ENCODE results near the gene PEX3.
"Not testable (repeated sequence)": the region's sequence is repeated elsewhere in the genome, so short reads cannot be mapped to it uniquely, and the experiment has no call there.

The PEX3 gene

DNA sequence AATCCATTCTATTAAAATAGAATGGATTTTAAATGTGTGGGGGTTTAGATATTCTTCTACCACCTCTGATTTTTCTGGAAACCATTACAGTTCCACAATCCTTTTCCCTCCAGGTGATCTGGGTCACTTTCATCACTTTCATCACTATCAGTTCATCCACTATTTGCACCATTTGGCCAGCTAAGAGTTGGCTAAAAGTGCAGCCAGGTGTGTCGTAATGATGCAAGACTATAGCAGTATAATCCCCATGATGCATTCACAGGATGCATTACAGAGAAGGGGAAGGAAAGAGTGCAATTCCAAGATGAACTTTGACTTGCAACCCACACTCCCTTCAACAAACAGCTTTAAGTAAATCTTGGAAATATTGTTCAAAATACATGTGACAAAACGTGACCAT lies 56.0 kb downstream of the PEX3 start:
- DNase-seq (ENCODE audit: low read depth), result no peak

DNA sequence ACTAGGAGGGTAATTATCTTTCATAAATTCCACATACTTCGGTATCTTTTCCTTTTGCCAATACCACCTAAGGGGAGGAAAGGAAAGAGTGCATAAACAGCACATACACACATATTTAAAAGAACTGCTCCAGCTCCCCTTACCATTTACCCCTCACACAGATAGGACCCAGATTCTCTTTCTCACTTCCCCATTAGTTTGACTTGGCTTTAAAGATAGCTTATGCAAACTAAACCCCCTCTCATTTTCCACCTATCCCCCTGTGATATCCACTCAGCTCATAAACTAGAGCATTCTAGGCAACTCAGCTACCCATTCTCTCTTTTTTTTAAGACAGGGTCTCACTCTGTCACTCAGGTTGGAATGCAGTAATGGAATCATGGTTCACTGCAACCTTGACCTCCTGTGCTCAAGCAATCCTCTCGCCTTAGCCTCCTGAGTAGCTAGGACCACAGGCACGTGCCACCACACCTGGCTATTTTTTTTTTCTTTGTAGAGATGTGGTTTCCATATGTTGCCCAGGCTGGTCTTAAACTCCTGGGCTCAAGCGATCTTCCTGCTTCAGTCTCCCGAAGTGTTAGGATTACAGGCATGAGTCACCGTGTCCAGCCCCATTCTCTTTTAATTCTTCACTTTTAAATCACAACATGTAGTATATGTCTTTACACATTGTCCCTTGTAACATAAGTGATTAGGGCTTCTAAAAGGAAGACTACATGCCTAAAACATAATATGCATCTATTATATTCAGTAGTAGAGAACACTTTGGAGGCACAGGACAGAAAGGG lies 56.9 kb downstream of the PEX3 start:
- no peak for DNase-seq (ENCODE audit: low read depth)

DNA sequence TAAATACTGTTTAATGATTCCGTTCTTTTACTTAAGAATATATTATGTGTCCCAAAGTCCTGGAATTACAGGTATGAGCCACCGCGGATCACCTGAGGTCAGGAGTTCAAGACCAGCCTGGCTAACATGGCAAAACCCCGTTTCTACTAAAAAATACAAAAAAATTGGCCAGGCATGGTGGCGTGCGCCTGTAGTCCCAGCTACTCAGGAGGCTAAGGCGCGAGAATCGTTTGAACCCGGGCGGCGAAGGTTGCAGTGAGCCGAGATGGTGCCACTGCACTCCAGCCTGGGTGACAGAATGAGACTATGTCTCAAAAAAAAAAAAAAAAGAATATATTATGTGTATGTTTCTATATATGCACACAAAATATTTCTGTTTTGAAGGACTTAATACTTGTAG lies 59.7 kb downstream of the PEX3 start:
- not testable (repeated sequence) for DNase-seq (ENCODE audit: low read depth)

DNA sequence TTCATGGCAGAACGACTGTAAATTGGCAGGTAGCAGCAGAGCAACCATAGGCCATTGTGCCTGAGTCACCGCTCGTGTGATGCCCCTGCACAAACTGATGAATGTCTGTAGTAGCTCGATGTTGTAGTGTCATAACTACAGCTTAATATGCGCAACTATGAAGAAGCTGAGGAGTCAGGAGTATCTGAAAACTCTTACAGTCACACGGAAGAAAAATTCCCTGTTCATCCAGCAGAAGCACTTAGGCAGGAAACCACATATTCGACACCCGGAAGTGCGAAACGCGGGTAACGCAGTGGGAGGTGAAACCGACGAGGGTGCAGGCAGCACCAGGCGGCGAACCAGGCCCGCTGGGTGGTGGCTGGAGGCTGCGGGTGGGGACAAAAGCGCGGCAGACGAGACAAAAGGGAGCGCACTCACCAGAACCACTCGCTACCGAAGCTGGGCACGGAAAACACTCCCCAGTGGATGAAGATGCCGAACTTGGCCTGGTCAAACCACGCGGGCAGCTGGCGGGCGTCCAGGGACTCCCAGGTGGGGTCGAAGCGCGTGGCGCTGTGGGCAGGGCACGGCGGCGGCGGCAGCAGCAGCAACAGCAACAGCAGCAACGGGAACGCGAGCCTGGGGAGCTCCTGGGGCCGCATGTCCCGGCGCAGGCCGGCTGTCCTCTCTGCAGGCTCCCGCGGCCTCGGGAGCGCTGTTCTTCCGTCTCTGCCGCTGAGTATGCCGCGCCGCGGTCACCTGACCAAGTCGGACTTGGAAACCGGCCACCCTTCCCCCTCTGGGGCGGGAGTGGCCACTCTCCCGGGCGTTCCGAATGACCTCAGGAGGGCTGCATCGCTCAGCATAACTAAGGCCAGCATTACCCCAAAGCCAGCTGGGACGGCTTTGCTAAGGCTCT lies 60.6 kb downstream of the PEX3 start, which contains the start of gene FUCA2:
Gene FUCA2, minus strand, starts transcription at position 730 of the 901 bp plus-strand sequence. Its CDS starts 86 bp downstream, at position 644.
- DNase-seq (ENCODE audit: low read depth), result peak; percentile 49

DNA sequence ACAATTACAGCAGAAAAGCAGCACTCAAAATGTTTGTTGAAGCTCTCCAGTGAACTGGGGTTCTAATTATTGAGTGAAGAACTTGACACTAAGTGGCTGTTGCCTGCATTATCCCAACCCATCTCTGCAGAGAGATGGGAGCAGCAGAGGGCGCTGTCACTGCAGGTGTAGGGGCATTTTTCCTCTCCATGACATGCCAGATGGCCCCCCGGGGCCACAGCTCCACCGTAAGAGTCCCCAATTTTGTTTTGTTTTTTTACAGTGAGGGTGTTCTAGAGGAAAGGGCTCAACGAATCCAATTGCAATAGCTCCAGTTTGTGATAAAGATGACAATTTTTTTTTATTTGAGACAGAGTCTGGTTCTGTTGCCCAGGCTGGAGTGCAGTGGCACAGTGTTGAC lies 62.8 kb downstream of the PEX3 start:
- peak; percentile 20 for DNase-seq (ENCODE audit: low read depth)

DNA sequence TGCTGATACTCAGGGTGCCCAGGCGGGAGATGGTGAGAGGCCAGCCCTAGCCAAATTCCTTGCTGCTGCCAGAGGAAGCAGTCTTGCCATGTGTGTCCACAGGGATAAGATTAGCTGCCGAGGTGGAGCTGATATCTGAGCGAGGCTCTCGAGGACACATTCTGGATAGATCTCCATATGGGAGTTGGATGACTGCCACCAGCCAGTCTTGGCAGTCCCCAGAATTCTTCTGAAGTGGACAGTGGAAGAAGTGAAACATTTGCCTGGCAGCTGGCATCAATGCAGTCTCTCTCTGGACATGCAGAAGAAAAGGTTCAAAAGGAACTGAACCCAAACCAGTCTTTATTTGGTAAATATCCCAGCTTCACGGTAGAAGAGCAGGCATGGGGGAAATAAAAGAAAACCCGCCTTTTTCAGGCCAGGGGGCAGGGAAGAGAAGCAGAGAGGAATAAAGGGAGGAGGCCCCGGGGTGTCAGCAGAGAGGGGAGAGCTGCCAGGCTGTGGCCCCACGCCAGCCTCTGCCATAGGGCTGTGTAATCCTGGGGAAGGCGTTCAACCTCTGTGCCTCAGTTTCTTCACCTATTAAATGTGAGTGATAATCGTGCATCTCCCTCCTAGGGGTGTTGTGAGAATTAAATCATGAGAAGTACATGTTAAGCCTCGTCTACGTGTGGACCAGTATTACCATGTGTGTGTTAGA lies 64.6 kb downstream of the PEX3 start:
- DNase-seq (ENCODE audit: low read depth), result no peak

DNA sequence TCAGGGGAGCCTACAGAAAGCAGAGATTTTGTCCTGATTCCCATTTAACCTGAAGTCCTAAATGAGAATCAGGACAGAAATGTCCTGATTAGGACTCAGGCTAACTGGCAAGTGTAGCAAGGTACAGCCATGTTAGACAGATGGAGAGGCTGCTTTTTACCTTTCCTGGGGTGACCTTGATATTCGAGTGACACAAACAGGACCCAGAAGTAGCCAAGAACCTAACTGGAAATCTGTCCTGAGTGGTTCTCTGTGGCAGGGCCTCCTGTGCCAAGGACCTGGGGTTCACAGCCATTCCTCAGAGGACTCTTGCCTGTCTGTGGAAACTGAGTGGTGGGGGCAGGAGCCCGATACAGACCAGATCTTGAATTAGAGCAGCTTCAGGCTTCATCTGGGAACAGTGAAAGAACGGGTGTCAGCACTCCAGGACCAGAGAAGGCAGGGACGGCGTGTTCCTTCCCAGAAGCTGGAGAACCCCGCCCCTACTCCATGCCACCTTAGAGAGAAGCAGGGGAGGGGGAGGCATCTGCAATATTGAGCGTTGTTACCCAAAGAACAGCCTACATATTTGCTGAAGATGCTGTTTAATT lies 65.3 kb downstream of the PEX3 start:
- no peak for DNase-seq (ENCODE audit: low read depth)

DNA sequence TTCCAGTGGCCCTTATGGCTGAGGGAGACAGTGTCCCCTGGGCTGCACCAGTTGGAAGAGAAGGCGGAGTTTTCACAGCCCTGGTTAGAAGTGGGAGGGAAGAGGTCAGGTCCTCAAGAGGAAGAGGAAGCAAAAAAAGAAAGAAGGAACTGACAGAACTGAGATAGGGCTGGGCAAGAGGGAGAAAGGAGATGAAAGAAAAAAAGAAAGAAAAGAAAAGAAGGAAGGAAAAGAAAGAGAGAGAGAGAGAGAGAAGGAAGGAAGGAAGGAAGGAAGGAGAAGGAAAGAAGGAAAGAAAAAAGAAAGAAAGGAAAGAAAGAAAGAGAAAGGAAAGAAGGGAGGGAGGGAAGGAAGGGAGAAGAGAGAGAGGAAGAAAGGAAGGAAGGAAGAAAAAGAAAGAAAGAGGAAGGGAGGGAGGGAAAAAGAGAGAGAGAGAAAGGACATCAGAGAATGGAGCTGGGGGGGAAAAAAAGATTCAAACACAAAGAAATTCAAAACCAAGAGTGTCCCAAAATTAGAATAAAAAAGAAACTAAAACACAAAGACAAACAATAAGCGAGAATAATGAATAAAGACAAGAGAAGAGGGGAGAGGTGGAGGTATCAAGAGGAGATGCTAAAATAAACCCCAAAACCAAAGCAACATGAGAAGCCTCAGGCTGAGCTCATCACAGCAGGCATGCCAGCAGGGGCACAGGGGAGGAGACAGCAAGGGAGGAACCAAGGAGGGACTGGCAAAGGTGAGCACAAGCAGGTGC lies 66.3 kb downstream of the PEX3 start:
- DNase-seq (ENCODE audit: low read depth), result no peak

DNA sequence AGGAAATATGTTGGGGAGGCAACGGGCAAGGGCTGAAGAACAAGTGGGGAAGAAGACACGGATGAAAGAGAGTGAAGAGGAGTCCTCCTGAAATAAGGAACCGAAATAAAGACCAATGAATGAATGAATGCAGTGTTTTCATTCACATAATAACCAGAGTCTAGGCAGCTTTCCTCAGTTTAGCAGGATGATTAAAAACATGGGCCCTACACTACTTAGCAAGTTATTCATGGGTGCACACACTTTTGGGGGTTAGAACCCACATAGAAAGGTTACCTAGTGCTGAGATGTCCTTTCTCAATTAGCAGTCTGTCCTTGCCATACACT lies 66.8 kb downstream of the PEX3 start:
- DNase-seq (ENCODE audit: low read depth), result no peak

DNA sequence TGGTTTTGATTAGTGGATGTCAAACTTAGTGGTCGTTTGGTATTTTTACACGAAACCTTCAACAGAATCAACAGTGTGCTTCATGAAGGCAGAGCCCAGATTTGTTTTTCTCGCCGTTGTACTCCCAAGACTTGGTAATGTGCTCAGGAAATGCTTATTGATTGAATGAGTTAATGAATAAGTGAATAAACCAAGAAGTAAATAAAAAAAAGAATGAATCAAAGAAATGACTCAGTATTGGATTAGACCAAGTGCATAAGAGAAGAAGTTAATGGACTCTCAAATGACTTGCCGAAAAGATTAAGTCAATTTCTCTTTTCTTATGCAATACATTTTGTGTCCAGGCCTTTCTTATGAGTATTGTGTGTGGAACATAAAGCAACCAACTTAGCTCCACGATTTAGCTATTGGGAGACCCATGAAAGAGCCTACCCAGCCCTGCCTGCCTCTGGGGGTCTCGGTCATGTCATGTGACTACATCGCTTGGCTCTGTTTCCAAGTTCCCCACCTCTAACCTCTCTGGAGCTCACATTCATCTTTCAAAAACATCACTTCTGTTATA lies 71.5 kb downstream of the PEX3 start:
- DNase-seq (ENCODE audit: low read depth), result no peak

DNA sequence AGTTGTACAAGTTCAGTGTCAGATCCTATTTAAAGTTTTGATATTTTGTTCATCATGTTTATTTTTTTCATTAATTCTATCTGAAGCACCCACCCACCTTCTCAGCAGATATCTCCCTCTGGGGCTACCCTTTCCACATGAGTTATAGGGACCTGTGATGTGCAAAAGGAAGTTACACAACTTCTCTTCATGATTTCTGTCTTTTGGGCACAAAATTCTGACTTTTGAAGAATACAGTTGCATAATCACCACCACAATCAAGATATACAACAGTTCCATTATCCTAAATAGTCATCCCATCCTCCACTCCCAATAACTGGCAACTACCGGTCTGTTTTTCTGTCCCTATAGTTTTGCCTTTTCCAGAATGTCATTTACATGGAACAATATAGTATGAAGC lies 74.8 kb downstream of the PEX3 start:
- no peak for DNase-seq (ENCODE audit: low read depth)

DNA sequence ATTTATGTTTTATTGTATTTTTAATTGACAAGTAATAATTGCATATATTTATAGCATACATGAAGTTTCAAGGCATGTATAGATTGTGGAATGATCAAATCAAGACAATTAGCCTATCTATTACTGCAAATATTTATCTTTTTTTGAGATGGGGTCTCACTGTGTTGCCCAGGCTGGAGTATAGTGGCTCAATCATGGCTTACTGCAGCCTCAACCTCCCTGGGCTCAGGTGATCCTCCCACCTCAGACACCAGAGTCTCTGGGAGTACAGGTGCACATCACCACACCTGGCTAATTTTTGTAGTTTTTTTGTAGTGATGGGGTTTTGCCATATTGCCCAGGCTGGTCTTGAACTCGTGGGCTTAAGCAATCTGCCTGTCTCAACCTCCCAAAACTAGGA lies 77.1 kb downstream of the PEX3 start:
- DNase-seq (ENCODE audit: low read depth), result no peak

DNA sequence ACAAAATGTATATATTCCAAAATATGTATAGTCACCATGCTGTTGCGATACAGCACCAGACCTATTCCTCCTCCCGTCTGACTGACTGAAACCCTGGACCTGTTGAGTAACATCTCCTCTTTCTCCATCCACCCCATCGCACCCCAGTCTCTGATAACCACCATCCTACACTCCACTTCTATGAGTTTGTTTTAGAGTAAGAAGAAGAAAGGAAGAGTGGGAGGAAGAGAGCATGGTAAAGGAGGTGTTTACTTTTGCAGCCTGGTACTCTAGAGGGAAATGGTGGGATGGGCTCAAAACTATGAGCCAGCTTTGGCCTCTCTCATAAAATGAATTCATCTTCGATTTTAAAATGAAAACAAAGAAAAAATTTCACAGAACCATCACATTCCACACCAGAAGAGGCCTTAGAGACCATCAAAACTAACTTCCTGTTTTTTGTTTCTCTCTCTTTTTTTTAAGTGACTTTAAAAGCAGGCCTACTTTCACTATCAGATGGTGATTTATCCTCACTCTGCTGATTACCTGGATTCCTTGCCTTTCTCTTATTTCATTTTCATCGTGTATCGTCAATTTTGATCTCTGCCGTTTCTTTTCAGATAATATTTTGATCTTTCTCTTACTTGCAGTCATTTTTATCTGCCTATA lies 77.7 kb downstream of the PEX3 start:
- DNase-seq (ENCODE audit: low read depth), result no peak

DNA sequence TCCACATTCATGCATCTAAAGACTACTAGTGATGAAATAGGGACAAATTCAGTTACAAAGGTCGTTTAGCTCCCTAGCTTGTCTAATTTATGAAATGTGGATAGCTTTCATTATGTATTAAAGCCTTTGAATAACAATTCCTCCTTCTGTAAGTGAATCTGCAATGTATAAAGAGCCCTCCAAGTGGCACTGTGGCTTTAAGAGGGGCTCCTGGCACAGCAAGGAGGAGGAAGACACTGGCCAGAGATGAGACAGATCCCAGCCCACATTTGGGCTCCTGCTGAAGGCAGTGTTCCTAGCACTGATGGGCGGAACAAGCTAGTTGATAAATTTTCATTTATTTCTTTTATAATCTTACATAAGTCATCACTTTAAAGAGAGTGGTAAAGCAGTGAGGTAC lies 78.5 kb downstream of the PEX3 start:
- DNase-seq (ENCODE audit: low read depth), result no peak

DNA sequence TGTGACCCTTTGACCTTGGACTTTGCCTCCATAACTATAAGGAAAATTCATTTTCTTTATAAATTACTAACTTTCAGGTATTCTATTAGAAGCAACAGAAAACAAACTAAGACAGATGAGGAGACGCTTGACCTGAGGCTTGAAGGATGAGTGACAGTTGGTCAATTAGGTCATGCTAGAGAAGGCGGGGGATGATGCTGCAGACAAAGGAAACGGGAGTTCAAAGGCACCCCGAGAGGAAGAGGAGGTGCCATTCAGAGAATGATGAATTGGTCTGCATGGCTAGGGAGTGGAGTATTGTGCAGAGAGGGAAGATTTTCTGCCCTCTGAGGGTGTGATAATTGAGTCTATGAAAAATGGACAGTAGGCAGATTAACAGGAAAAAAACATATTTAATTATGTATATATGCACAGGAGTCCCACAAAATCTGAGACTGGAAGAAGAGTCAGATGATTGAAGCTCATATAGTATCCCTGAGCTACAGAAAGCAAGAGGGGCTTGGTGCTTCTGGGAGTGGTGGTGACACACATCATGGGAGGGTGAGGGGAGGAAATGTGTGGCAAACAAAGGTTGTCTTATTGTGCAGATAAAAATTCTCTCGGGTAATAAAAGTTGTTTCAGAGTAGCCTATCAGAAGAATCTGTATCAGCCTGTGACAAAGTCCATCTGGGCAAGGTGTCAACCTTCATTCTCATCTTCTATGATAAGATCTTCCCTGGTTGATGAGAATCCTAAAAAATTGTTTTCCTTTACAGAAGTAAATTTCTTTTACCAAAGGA lies 81.3 kb downstream of the PEX3 start:
- no peak for DNase-seq (ENCODE audit: low read depth)

DNA sequence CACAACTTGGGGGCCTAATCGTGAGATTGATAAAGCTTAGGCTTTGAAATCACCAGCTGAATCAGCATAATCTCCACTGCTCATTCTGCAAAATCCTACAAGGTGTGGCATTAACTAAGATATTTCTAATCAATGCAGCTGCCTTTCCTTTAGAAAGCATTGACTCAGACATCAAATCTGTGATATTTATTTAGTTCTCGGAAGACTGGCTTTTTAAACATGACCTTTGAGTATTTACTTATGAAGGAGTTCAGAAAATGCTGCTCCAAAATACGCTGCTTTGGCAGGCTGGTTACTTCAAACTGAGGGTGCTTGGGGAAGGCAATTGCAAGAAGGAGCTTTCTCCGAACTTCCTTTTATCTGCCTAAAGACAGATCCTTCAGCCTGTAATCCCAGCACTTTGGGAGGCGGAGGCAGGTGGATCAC lies 84.6 kb downstream of the PEX3 start:
- no peak for DNase-seq (ENCODE audit: low read depth)

DNA sequence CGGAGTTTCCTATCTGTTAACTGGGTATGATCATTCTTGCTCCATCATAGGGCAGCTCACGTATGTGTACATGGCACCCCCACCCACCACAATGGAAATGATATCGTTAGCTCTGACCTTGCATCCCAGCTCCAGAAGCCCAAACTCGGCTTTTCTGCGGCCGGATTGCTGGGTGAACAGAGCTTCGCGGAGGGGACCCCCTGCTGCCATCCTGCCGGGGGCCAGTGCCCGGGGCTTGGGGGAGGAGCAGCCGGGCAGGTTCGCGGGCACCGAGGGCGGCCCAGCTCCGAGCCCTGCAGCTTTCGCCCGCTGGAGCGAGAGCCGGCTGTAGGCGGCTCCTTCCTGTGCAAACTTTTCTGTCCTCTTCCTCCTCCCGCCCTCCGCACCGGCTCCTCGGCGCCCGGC lies 85.9 kb downstream of the PEX3 start:
- peak; percentile 30 for DNase-seq (ENCODE audit: low read depth)

DNA sequence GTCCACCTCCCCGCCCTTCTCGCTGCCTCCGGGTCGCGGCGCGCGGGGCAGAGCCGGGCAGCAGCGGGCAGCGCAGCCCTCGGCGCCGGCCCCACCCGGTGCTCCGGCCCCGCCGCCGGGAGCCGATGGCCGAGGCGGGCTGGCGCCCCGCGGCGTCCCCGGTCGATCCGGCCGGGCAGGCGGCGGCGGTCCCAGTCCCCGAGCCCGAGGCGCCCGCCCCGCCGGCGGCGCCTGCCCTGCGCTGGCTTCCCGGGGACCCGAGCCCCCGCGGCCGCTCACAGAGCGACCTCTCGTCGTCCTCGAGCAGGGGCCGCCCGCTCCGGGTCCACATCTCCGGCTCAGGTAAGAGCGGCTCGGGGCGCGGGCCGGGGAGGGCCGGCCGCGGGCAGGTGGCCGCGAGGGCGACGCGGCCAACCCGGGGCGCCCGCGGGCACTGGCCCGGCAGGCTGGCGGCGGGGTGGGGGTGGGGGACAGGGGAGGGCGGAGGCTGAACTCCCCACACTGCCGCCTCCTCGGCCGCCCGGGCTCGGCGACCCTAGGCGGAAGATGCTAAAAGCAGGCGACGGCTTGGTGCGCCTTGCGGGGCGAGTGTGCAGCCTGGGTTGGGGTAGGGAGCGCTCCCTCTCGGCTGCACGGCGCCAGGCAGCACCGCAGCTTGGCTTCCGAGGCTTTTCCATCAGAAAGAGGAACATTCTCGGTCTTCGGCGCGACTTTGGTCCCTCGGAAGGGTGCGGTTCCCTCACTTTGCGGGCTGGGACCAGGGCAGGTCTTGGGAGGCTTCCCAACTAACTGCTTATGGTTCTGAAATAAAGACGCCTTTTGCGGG lies 86.5 kb downstream of the PEX3 start:
- peak; percentile 43 for DNase-seq (ENCODE audit: low read depth)

DNA sequence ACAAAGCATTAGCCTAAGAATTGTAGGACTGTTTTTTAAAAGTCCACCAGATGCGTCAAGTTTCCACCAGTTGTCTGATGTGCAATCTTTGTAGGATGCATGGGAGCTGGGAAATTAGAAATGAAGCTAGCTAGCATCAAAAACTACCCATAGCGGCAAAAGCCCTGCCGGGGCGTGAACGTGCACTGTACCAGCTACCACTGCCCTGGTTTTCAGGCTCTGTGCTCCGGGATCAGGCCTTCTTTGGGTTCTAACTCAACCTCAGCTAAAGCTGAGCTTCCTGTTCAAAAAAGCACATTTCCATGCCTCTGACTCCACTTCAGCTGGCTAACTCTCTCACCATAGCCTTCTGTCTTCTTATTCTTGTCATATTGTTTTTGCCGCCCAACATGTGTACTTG lies 87.8 kb downstream of the PEX3 start:
- no peak for DNase-seq (ENCODE audit: low read depth)

Data from activated T-helper 1 cell treated with Interleukin-2 at 50 U/mL for 16 hours (primary cell).